Central memory CD4-positive, alpha-beta T cell (primary cell): ENCODE data around the gene SOBP.

Experiments
- DNase-seq: peaks from one replicate; pipeline ENCODE4 v3.0.0; 2022

Gene SOBP

DNA sequence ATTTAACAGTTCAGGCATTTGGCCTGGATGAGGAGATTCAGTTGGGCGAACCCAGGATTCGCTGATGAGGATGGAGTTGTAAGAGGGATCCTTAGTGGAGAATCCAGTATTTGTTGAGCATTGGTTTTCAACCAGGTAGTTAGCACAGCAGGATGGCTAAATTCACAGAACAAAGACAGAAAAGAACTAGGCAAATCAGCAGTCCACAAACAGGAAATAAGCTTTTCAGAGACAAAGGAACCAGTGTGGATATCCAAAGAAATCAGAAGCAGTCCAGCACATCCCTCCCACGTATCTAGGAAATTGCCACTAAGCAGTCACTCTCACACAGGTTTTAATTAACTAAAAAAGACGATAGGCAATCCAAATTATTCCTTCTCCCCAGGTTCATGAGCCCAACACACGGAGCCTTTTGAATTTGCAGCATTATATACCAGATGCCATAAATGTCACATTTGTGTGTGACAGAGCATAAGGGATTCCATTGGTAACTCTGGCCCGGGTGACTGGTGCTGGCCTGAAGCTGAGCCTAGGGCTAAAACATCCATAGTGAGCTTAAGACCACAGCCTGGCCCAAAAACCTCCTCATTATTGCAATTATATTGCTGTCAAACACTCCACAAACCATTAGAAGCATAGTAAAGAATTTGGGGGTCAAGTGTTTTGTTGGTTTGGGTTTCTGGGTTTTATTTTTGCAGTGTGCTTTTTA lies 131.5 kb downstream of the SOBP start:
- DNase-seq: no peak

- no peak for DNase-seq
Observed at GRCh38 chr6:107622269-107622668, 132.4 kb downstream of the SOBP start.

DNA sequence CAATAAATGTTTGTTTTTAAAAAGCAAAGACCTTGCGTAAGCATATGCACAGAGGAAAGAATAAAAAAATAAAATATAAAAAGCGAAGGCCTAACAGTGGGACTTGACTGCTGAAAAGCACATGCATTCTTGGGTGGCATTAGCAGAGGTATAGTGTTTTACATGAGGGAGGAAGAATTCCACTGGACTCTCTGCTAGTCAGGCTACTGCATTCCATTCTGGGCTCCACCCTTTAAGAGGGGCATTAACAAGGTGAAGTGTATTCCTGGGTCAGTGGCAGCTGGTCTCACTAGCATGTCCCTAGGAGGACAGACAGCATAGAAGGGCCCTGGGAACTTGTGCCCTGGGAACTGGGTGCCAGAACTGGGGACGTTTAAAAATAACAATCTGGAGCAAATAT lies 134.1 kb downstream of the SOBP start:
- DNase-seq: no peak

GRCh38 chr6:107624541-107624940 lies 134.6 kb downstream of the SOBP start:
- DNase-seq: no peak

DNA sequence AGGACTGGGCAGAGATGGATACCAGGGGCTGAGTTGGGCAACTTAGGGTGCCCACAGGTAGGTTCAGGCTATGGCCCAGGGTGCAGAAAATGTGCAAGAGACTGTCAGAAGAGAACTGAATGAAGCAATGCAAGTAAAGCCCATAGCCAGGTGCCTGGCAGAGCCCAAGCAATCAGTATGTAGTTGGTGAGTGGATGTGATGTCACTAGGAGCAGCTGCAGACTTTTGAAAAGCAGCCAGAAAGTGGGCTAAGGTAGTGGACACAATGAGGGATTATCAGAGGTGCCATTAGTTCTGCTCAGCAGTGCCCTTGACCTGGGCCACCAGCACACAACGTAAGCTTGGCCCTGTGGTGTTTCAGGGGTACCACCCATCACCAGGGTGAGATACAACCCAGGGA lies 135.3 kb downstream of the SOBP start:
- no peak for DNase-seq

DNA sequence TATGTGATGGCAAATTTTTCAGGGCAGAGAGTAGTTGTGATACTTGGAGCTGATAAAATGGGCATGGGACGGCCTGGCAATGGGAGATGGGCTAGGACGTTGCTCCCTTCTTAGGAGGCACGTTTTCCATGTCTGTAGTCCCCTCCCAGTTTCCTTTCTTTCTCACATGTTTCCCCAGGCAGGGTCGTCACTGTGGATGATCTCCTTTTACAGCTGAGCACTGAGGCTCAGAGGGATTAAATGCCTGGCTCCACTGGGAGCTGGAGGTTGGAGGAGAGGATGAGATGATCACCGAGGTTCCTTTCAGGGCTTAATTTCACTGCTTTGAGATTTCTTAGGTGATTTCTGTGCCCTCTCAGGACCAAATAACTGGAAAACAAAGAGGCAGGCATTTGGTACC lies 136.7 kb downstream of the SOBP start:
- DNase-seq: no peak

GRCh38 chr6:107627969-107628368 lies 138.1 kb downstream of the SOBP start:
- no peak for DNase-seq

DNA sequence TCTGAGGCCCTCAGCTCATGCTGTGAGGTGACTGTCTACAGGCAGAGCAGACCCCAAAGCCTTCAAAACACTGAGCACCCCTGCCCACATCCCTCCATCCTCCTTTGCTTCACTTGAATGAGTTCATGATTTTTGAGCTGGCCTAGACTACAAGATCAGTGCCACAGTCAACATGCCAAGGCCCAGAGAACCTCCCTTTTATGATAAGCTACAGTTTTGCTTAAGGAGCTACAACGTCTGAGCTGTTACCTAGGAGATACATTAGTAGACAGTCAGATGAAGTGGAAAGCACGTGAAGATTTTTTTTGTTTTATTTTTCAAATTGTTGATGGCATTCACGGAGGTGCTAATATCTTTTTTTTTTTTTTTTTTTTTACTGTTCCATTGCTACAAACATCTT lies 139.0 kb downstream of the SOBP start:
- DNase-seq: no peak

DNA sequence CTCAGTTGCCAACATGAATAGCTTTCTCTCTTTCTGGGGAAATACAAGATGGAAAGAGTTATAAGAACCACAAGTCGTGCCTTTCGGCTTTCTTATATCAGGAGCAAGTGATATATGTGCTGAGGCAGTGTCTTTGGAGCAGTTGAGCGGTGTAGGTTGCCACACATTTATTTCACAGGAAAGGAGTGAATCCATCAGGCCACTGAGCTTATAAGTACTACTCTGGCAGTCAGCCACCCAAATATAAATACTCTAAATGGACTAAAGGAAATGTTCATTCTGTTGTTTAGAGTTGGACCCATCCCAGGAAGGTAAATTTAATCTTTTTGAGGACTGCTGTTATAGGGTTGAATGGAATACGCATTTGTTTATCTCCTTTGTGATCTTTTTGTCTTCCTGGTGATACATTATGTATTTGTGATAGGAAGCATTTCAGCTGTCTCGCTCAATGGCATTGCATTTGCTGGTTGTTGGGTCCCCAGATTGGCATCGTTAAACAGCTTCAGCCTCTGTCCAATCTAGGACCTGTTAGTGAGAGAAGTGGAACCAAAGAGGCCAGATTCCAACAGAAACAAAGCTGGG lies 139.7 kb downstream of the SOBP start:
- no peak for DNase-seq

- DNase-seq: no peak
Observed at GRCh38 chr6:107630348-107630977, 140.5 kb downstream of the SOBP start.

- DNase-seq: no peak
Observed at GRCh38 chr6:107632381-107633136, 142.6 kb downstream of the SOBP start.

DNA sequence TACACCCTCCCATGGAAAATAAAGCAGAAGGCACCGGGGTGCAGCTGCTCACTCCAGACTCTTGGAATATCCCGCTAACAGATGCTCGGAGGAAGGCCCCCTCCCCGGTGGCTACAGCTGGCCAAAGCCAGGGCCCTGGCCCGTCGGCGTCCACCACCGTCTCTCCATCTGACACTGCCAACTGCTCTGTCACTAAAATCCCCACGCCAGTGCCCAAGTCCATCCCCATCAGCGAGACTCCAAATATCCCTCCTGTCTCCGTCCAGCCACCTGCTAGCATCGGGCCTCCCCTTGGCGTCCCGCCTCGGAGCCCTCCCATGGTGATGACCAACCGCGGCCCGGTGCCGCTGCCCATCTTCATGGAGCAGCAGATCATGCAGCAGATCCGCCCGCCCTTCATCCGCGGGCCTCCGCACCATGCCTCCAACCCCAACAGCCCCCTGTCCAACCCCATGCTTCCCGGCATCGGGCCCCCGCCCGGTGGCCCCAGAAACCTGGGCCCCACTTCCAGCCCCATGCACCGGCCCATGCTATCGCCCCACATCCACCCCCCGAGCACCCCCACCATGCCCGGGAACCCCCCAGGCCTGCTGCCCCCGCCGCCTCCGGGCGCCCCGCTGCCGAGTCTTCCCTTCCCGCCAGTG lies 143.9 kb downstream of the SOBP start:
- no peak for DNase-seq

DNA sequence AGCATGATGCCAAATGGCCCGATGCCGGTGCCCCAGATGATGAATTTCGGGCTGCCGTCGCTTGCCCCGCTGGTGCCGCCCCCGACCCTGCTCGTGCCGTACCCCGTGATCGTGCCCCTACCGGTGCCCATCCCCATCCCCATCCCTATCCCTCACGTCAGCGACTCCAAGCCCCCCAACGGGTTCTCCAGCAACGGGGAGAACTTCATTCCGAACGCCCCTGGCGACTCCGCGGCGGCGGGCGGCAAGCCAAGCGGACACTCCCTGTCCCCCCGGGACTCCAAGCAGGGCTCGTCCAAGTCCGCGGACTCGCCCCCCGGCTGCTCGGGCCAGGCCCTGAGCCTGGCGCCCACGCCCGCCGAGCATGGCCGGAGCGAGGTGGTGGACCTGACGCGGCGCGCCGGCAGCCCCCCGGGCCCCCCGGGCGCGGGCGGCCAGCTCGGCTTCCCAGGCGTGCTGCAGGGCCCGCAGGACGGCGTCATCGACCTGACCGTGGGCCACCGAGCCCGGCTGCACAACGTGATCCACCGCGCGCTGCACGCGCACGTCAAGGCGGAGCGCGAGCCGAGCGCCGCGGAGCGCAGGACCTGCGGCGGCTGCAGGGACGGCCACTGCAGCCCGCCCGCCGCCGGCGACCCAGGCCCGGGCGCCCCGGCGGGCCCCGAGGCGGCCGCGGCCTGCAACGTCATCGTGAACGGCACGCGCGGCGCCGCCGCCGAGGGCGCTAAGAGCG lies 144.6 kb downstream of the SOBP start:
- no peak for DNase-seq

DNA sequence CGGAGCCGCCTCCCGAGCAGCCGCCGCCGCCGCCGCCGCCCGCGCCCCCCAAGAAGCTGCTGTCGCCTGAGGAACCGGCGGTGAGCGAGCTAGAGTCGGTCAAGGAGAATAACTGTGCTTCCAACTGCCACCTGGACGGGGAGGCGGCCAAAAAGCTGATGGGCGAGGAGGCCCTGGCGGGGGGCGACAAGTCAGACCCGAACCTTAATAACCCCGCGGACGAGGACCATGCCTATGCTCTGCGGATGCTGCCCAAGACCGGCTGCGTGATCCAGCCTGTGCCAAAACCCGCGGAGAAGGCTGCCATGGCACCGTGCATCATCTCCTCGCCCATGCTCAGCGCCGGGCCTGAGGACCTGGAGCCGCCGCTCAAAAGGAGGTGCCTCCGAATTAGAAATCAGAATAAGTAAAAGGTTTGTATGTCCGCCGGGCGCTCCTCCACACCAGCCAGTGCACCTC lies 145.2 kb downstream of the SOBP start:
- DNase-seq: no peak

- DNase-seq: no peak
Observed at GRCh38 chr6:107636486-107636885, 146.6 kb downstream of the SOBP start.

DNA sequence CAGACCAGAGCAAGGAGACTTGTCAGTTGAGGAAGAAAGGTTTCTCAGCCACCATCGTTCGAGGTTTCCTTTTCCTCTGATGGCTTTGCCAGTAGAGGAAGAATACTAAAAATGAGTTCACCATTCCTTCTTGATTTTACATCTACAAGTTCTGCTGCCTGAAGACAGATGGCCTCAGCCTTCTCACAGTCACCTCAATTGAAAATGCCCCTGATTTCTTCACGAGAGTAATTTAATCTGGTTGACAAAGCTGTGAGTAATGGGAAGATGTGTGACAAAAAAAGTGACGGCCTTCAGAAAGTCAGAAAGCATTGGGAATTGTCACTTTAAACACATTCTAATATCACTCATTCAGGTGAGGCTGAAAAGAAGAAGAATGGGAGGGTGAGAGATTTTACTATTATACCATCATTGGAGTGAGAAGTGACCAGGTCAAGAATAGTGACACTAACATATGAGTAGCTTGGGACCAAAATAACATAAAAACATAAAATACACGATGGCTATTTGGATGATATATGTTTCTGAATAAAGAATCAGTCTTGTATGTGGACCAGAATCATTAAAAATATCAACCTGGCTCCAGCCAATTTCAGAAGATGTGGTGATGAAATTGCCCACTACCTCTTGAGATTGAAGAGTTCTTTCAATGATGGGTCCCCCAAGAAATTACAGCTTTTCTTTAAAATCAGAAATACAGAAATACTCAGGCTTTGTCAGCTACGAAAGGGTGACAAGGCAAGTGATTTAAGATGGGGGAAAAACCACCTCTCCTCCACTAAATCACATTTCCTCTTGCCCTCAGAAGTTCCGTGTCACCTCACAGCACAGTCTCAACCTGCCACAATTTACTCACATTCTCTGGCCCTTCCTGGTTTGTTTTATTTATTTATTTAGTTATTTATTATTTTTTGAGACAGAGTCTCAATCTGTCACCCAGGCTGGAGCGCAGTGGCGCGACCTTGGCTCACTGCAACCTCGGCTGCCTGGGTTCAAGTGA lies 147.7 kb downstream of the SOBP start:
- no peak for DNase-seq

DNA sequence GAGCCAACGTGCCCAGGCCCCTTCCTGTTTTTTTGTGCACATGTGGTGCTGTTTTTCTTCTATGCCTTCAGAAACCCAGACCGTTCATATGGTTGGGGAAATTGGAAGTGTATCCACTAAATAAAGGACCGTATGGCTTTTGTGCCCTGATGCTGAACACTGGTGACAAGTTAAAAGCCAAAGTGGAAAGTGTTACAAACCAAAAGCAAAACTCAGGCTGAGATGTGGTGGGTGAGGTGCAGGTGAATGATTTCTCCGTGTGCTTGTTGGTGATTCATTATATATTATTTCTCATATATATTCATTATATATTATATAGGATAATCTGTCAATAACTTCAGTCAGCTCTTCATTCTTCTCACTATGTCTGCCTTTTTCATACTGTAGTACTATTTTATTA lies 148.6 kb downstream of the SOBP start:
- no peak for DNase-seq

GRCh38 chr6:107639511-107639910 lies 149.6 kb downstream of the SOBP start:
- DNase-seq: no peak

- no peak for DNase-seq
Observed at GRCh38 chr6:107641071-107641470, 151.2 kb downstream of the SOBP start.

DNA sequence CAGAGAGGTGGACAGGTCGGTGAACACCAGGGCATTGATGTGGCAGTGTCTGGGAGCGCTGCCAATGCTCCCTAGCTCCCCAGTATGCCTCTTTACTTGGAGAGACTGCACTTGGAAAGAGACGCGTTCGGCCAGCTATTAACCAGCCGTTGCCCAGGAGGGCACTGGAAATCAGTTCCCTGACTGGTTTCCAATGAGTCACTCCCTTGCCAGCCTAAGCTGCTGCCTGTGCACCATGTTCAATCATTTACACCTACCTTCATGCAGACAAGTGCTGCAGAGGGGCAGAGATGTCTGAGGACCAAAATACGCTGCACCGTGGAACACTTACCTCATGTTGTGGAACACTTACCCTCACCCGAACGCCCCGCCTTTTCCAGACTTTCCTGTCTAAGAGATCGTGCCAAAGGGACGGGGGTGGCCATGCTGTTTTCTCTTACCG lies 151.6 kb downstream of the SOBP start:
- no peak for DNase-seq
